COLO668 (cell line): ENCODE data around the gene PLB1.
A peak's percentile ranks its signal among the peaks of the same experiment; 100 is the strongest.
"Not testable (repeated sequence)": the region's sequence is repeated elsewhere in the genome, so short reads cannot be mapped to it uniquely, and the experiment has no call there.

Experiments
- DNase-seq: peaks from one replicate; lab custom pipeline; 2025; ENCODE audit not compliant: unreplicated experiment; lab: John Stamatoyannopoulos, UW

Gene PLB1

GRCh38 chr2:28463893-28464292 lies 32.0 kb upstream of the PLB1 start:
- no peak for DNase-seq

GRCh38 chr2:28465148-28465885 lies 30.5 kb upstream of the PLB1 start:
- DNase-seq, result no peak

- no peak for DNase-seq
Observed at GRCh38 chr2:28469304-28469703, 26.6 kb upstream of the PLB1 start.

DNA sequence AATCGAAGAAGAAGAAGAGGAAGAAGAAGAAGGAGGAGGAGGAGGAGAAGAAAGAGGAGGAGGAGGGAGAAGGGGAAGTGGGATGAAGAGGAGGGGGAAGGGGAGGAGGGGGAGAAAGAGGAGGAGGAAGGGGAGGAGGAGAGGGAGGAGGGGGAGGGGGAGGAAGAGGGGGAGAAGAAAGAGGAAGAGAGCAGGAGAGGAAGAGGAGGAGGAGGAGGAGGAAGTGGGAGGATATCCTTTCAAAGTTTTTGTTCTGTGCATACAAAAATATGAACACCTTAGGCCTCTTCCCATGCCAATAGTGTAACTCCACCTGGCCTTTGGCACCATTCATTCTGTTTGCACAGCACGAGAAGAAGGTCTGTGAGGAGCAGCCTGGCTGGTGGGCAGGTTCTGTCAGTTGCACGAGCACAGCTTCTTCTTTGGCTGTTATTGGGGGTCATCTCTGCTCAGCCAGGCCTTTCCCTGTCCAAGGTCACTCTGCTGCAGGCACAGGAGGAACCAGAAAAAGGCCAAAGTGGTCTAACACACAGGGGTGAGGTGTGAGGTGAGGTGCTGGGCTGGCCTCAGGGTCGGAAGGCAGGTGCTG lies 25.8 kb upstream of the PLB1 start:
- peak; percentile 74 for DNase-seq

DNA sequence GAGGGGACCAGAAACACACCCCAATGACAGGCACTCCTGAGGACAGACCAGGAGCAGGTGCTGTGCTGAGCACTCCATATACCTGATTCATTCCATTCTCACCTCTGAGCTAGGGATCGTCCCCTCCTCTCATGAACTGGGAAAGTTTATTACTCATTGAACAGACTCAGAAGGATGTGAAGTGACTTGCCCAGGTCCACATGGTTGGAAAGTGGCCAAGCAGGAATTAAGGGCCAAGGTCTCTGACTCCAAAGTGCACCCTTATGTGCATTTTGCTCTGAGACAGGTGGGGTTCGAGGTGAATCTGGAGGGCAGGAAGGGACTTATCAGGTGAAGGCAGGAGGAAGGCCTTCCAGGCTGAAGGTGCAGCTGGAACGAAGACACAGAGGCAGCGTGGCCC lies 25.1 kb upstream of the PLB1 start:
- DNase-seq, result peak; percentile 70

GRCh38 chr2:28471214-28471613 lies 24.6 kb upstream of the PLB1 start:
- peak; percentile 54 for DNase-seq

DNA sequence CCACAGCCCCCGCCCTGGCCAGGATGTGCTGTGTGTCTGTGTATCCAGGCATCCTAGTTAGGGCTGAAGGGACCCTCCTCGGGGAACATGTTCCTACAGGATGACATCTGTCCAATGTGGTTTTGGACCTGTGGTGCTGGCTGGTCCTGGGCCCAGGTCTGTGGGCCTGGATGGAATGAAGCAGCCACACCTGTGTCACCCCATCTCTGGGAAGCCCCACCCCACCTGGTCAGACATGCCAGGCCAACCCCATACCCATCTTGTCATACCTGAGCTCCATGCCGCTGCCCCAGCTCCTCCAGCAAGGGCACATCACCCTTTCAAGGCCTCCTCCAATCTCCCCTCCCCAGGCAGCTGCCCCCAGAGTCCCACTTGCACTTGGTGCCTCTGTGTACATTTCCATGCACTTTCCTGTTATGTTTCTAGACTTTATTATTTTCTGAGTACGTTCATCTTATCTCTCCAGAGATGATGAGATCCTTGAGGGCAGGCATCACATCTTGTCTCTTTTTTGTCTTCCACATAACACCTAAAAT lies 24.1 kb upstream of the PLB1 start:
- DNase-seq, result no peak

DNA sequence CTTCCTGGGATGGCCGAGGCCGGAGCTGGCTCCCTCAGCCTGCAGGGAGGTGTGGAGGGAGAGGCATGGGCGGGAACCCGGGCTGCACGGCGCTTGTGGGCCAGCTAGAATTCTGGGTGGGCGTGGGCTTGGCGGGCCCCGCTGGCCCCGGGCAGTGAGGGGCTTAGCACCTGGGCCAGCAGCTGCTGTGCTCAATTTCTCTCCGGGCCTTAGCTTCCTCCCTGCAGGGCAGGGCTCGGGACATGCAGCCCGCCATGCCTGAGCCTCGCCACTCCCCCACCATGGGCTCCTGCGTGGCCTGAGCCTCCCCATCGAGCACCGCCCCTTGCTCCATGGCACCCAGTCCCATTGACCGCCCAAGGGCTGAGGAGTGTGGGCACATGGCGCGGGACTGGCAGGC lies 23.2 kb upstream of the PLB1 start:
- not testable (repeated sequence) for DNase-seq

DNA sequence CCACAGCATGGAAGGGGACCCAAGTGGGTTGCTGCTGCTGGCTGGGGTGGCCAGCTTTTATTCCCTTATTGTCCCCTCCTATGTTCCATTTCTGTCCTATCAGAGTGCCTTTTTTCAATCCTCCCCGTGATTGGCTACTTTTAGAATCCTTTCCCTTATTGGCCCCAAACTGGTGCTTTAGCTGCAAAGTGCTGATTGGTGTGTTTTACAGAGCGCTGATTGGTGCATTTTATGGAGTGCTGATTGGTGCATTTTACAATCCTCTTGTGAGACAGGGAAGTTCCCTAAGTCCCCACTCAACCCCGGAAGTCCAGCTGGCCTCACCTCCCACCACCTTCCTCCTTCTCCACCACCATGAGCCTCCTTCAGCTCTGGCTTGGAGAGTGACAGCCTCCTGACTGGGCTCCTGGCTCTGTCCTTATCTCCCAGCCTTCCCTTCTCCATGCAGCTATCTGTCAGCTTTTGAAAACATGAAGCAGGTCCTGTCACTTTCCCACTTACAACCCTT lies 20.7 kb upstream of the PLB1 start:
- no peak for DNase-seq

DNA sequence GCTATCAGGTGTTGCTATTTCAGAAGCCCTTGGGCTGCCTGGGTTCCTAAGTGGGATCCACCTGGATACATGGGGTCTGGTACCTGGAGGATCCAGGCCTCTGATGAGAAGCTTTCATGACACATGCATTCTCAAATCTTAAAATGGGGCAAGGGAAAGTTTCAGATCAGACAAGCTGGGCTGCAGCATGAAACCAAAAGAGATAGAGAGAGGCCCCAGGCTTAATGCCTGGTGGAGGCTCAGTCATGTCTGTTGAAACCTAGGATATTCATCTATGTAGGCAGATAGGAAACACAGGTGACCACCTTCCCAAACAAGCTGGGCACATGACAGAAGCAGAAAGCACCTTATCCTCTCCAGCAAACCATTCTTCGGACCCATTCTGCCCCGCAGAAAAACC lies 18.8 kb upstream of the PLB1 start:
- DNase-seq, result no peak

DNA sequence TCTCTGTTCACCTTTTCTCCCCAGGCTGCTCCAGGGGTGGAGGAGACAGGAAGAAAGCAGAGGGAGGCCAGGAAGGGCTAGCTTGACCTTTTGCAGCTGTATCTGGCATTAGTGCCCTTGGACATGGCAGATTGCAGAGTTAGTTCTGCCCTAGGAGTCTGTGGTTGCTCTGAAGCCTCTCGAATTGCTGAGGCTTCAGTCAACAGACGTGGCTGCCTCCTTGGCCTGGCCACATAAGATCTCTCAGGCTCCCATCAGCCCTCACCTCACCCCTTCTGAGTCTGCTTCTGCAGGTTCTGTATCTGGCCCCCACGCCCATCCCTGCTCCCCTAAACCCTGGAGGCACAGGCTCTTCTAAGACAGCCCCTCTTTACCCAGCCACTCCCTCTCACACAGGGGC lies 18.2 kb upstream of the PLB1 start:
- no peak for DNase-seq

- no peak for DNase-seq
Observed at GRCh38 chr2:28480403-28481049, 15.3 kb upstream of the PLB1 start.

DNA sequence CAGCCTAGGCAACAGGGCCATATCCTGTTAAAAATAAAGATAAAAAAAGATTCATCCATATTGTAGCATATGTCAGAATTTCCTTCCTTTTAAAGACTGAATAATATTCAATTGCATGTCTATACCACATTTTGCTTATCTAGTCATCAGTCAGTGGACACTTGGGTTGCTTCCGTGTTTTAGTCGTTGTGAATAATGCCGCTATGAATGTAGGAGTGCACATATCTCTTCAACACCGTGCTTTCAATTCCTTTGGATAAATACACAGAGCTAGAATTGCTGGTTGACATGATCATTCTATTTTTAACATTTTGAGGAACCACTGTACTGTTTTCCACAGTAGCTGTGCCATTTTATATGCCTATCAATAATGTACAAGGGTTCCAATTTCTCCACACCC lies 14.0 kb upstream of the PLB1 start:
- DNase-seq, result no peak

- DNase-seq, result no peak
Observed at GRCh38 chr2:28484835-28485234, 11.0 kb upstream of the PLB1 start.

- DNase-seq, result no peak
Observed at GRCh38 chr2:28486526-28486925, 9.3 kb upstream of the PLB1 start.

GRCh38 chr2:28487258-28487657 lies 8.6 kb upstream of the PLB1 start:
- DNase-seq, result no peak

GRCh38 chr2:28488083-28488830 lies 7.6 kb upstream of the PLB1 start:
- no peak for DNase-seq

DNA sequence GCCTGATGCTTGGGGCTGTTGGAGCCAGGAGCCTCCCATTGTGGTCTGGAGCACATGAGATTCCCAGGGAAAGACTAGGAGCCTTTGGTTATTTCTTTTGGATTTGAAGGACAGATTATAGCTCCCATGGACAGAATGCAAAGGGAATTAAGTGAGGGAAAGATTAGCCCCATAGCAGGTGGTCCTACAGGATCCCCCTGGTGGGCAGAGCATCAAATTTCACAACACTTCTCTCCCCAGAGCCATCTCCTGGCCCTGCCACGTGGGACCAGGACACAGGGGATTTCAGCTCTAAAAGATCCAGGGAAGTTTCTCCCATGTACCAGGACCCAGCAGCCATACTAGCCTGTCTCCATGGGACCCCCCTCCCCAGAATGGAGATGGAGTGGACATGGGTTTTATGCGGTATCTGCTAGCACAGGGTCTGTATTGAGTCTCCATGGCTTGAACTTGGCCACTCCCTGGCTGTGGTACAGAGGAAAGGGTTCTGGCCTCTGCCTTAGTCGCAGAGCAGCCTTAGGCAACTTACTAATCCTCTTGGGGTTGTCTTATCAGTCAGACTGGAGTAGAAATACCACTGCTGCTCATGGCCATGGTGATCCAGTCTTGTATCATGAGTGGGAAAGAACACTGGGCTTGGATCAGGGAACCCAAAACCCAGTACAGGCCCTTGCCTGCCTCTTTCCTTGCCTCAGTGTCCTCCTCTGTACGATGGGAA lies 6.8 kb upstream of the PLB1 start:
- no peak for DNase-seq

GRCh38 chr2:28490558-28490957 lies 5.3 kb upstream of the PLB1 start:
- no peak for DNase-seq

GRCh38 chr2:28492282-28492681 lies 3.6 kb upstream of the PLB1 start:
- no peak for DNase-seq

GRCh38 chr2:28493636-28494035 lies 2.2 kb upstream of the PLB1 start:
- no peak for DNase-seq
